Skeletal muscle satellite cell (primary cell): ENCODE data around the gene CLUH. TPM values are rescaled to one million over a fixed set of nuclear protein-coding genes. Genes with fewer than 3 reads are reported as not detected.

Experiments
- H3K27me3 ChIP-seq: 2 replicates; pipeline ENCODE4 v1.7.0; 2013; ENCODE audit warnings: low read length; ENCODE audit not compliant: control insufficient read depth, insufficient read depth
- H3K36me3 ChIP-seq: 2 replicates; pipeline ENCODE4 v1.7.0; 2013; ENCODE audit warnings: mild to moderate bottlenecking, control low read depth, low read length; ENCODE audit not compliant: insufficient read depth
- H3K4me1 ChIP-seq: 2 replicates; pipeline ENCODE4 v1.7.0; 2013; ENCODE audit warnings: low read length; ENCODE audit not compliant: control insufficient read depth, insufficient read depth
- H3K4me2 ChIP-seq: 2 replicates; pipeline ENCODE4 v1.7.0; 2013; ENCODE audit warnings: mild to moderate bottlenecking, low read length
- H3K4me3 ChIP-seq: 2 replicates; pipeline ENCODE4 v1.7.0; 2013; ENCODE audit warnings: low read length
- H3K9ac ChIP-seq: 2 replicates; pipeline ENCODE4 v1.7.0; 2013; ENCODE audit warnings: mild to moderate bottlenecking, low read depth, low read length, moderate library complexity
- H3K9me3 ChIP-seq: replicated peaks from 2 replicates; pipeline ENCODE4 v1.7.0; 2013; ENCODE audit warnings: mild to moderate bottlenecking, control low read depth, low read length
- total RNA-seq: library from RNA; depleted of rRNA; stranded (reverse); fragments of >200 nt; gene quantifications from 2 replicates; pipeline ENCODE4 v1.2.3, GENCODE V29; 2012; rRNA removed

Gene CLUH
- total RNA-seq, result 67.4 and 100 TPM in 2 replicates

GRCh38 chr17:2711608-2712299 is at the start of gene CLUH:
Gene CLUH, minus strand, starts transcription at chr17:2711764. Its CDS starts 103 bp downstream, at chr17:2711661.
- peak within 1 kb of the TSS; percentile 96 for H3K4me3 ChIP-seq

GRCh38 chr17:2758870-2759269 is 47.3 kb upstream of the CLUH start:
- H3K4me3 ChIP-seq, result no peak overlapping the region
- H3K4me1 ChIP-seq, result peaks cover 4% of the 10 kb centered on the region
- no peaks in the 10 kb centered on the region for H3K9me3 ChIP-seq
- no peak overlapping the region for H3K9ac ChIP-seq
- no peaks in the 10 kb centered on the region for H3K36me3 ChIP-seq
- peaks cover 30% of the 10 kb centered on the region for H3K27me3 ChIP-seq
- no peak overlapping the region for H3K4me2 ChIP-seq

More at GRCh38 chr17:2711608-2712299, at the start of gene CLUH:
- no peaks in the 10 kb centered on the region for H3K9me3 ChIP-seq
- peaks cover 52% of the 10 kb centered on the region for H3K4me1 ChIP-seq
- peak within 1 kb of the TSS; percentile 81 for H3K9ac ChIP-seq
- H3K4me2 ChIP-seq, result peak within 1 kb of the TSS; percentile 99
- no peaks in the 10 kb centered on the region for H3K27me3 ChIP-seq
- no peaks in the 10 kb centered on the region for H3K36me3 ChIP-seq

- H3K4me3 ChIP-seq, result no peak overlapping the region
- H3K36me3 ChIP-seq, result no peaks in the 10 kb centered on the region
- H3K9ac ChIP-seq, result no peak overlapping the region
- peaks cover 32% of the 10 kb centered on the region for H3K27me3 ChIP-seq
- peaks cover 4% of the 10 kb centered on the region for H3K4me1 ChIP-seq
- peak overlapping the region; percentile 78 for H3K4me2 ChIP-seq
- no peaks in the 10 kb centered on the region for H3K9me3 ChIP-seq
Measured at GRCh38 chr17:2755891-2756724, 44.5 kb upstream of the CLUH start.

- H3K4me2 ChIP-seq, result no peak overlapping the region
- peaks cover 43% of the 10 kb centered on the region for H3K27me3 ChIP-seq
- H3K4me3 ChIP-seq, result no peak overlapping the region
- H3K9me3 ChIP-seq, result no peaks in the 10 kb centered on the region
- H3K9ac ChIP-seq, result no peak overlapping the region
- H3K36me3 ChIP-seq, result no peaks in the 10 kb centered on the region
- H3K4me1 ChIP-seq, result peaks cover 4% of the 10 kb centered on the region
Measured at GRCh38 chr17:2751491-2751890, 39.9 kb upstream of the CLUH start.

- Histone ChIP-seq H3K9ac (no peak overlapping the region), H3K9me3 (no peaks in the 10 kb centered on the region), H3K27me3 (peaks cover 36% of the 10 kb centered on the region), H3K4me1 (no peaks in the 10 kb centered on the region), H3K4me2 (no peak overlapping the region), H3K36me3 (no peaks in the 10 kb centered on the region), H3K4me3 (no peak overlapping the region)
Measured at GRCh38 chr17:2750721-2751120, 39.2 kb upstream of the CLUH start.

GRCh38 chr17:2749784-2750181 is 38.2 kb upstream of the CLUH start:
- Histone ChIP-seq H3K27me3 (peaks cover 44% of the 10 kb centered on the region), H3K9me3 (no peaks in the 10 kb centered on the region), H3K4me2 (peak overlapping the region; percentile 64), H3K9ac (no peak overlapping the region), H3K36me3 (no peaks in the 10 kb centered on the region), H3K4me3 (no peak overlapping the region), H3K4me1 (no peaks in the 10 kb centered on the region)

- no peaks in the 10 kb centered on the region for H3K36me3 ChIP-seq
- H3K9ac ChIP-seq, result no peak within 1 kb of the TSS
- H3K4me3 ChIP-seq, result no peak within 1 kb of the TSS
- H3K27me3 ChIP-seq, result peaks cover 50% of the 10 kb centered on the region
- no peaks in the 10 kb centered on the region for H3K4me1 ChIP-seq
- H3K9me3 ChIP-seq, result no peaks in the 10 kb centered on the region
- peak within 1 kb of the TSS; percentile 64 for H3K4me2 ChIP-seq
Measured at GRCh38 chr17:2749058-2749783, 37.7 kb upstream of the CLUH start, which contains the start of gene CCDC92B. Gene CCDC92B, minus strand, starts transcription at chr17:2749652. Its CDS starts 14,507 bp downstream, at chr17:2735145.

GRCh38 chr17:2745317-2746037 is 33.9 kb upstream of the CLUH start:
- no peaks in the 10 kb centered on the region for H3K9me3 ChIP-seq
- H3K4me2 ChIP-seq, result no peak overlapping the region
- H3K36me3 ChIP-seq, result no peaks in the 10 kb centered on the region
- no peaks in the 10 kb centered on the region for H3K4me1 ChIP-seq
- H3K4me3 ChIP-seq, result no peak overlapping the region
- no peak overlapping the region for H3K9ac ChIP-seq
- peaks cover 50% of the 10 kb centered on the region for H3K27me3 ChIP-seq

- no peaks in the 10 kb centered on the region for H3K9me3 ChIP-seq
- peaks cover 7% of the 10 kb centered on the region for H3K27me3 ChIP-seq
- no peak overlapping the region for H3K9ac ChIP-seq
- no peak overlapping the region for H3K4me2 ChIP-seq
- H3K4me1 ChIP-seq, result no peaks in the 10 kb centered on the region
- H3K36me3 ChIP-seq, result no peaks in the 10 kb centered on the region
- H3K4me3 ChIP-seq, result no peak overlapping the region
Measured at GRCh38 chr17:2737693-2738092, 26.1 kb upstream of the CLUH start.

GRCh38 chr17:2736956-2737355 is 25.4 kb upstream of the CLUH start:
- peaks cover 1% of the 10 kb centered on the region for H3K27me3 ChIP-seq
- no peaks in the 10 kb centered on the region for H3K4me1 ChIP-seq
- no peak overlapping the region for H3K4me3 ChIP-seq
- H3K4me2 ChIP-seq, result no peak overlapping the region
- no peak overlapping the region for H3K9ac ChIP-seq
- H3K9me3 ChIP-seq, result no peaks in the 10 kb centered on the region
- H3K36me3 ChIP-seq, result no peaks in the 10 kb centered on the region

GRCh38 chr17:2735896-2736295 is 24.3 kb upstream of the CLUH start:
- Histone ChIP-seq H3K4me1 (no peaks in the 10 kb centered on the region), H3K36me3 (no peaks in the 10 kb centered on the region), H3K4me3 (no peak overlapping the region), H3K27me3 (peaks cover 6% of the 10 kb centered on the region), H3K9ac (no peak overlapping the region), H3K4me2 (no peak overlapping the region), H3K9me3 (no peaks in the 10 kb centered on the region)
